ENCODE results near the gene RBM47. TPM values are rescaled to one million over a fixed set of nuclear protein-coding genes. Genes with fewer than 3 reads are reported as not detected.
"Not testable (repeated sequence)": the region's sequence is repeated elsewhere in the genome, so short reads cannot be mapped to it uniquely, and the experiment has no call there.

RBM47 gene
- total and polyA plus RNA-seq, 9 of the 15 experiments (the other 6 are each of a cell fraction or from before 2014, with no cell fraction given): 1.4 to 6.4 (median 3.3) TPM

DNA sequence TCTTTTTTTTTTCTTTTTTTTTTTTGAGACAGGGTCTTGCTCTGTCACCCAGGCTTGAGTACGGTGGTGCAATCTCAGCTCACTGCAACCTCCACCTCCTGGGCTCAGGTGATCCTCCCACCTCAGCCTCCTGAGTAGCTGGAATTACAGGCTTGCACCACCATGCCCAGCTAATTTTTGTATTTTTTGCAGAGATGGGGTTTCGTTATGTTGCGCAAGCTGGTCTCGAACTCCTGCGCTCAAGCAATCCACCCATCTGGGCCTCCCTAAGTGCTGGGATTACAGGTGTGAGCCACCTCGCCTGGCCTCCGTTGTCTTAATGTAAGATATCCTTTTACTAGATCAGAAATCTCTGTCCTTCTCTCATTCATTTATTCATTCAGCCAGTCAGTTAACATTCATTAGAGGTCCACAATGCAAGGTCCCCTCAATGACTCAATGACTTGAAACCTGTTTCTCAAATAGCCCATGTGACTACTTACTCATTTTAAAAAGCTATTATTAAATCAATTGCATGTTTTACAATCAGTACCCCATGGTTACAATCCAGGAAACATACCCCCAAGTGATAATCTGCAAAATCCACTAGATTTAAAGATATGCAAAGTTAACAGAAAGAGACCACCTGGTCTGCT is 68.0 kb downstream of the RBM47 start:
- H3K4me3 ChIP-seq; H2AFZ ChIP-seq (ENCODE audit: low read depth, low read length); in situ Hi-C loops (cut with MboI); H4K20me1 ChIP-seq (replicated peaks; ENCODE audit: control insufficient read depth, insufficient read depth, low read length); FAIRE-seq; H3K79me2 ChIP-seq (ENCODE audit: control insufficient read depth, insufficient read depth, low read length); BruUV-seq (replicated peaks); H3K36me3 ChIP-seq (ENCODE audit: control insufficient read depth, insufficient read depth, low read length); H3K27ac ChIP-seq (ENCODE audit: extremely low read depth, low read depth, low read length); intact Hi-C loops (cut with micrococcal nuclease); H3K27me3 ChIP-seq (ENCODE audit: control insufficient read depth in 2 of 2, insufficient read depth in 2 of 2, low read length in 2 of 2); H3K9me3 ChIP-seq (replicated peaks; ENCODE audit: control insufficient read depth, insufficient read depth, low read depth, low read length); DNase-seq (ENCODE audit: extremely low read depth in 1 of 4, low spot score in 3 of 4); H3K9me1 ChIP-seq (ENCODE audit: control insufficient read depth, insufficient read depth, low read length); POLR2A ChIA-PET; H3K4me1 ChIP-seq (replicated peaks in 1 of 2; ENCODE audit: control insufficient read depth in 2 of 2, insufficient read depth in 2 of 2, low read length in 2 of 2); H3K4me2 ChIP-seq (ENCODE audit: insufficient read depth, low read length); ATAC-seq; H3K9ac ChIP-seq (ENCODE audit: insufficient read depth in 1 of 2, low read depth in 2 of 2, low read length in 2 of 2); TF ChIP-seq CEBPG (CRISPR knock-in tag; IDR thresholded peaks at IDR 0.05): not testable (repeated sequence)
- WGBS (ENCODE audit: insufficient coverage, low coverage, missing lambda C conversion rate): 70% methylated on average over 6 of the region's 7 CpGs
- CTCF ChIA-PET (ENCODE audit: low intra/inter-chr PET ratio): interaction anchor here (0.7 kb wide), 1 partner anchor 21 kb away, joined by 3 read pairs; no protein-coding TSS in a partner anchor
- TF ChIP-seq CEBPB (tag; IDR thresholded peaks at IDR 0.05) (peak; percentile 58; the same call in 1 of the 2 replicates), CEBPG (tag; conservative IDR thresholded peaks at IDR 0.05 in 1 of 2, IDR thresholded peaks at IDR 0.05 in 1 of 2) (peak; percentile 30 to 39; a peak in 3 of 4 replicates)
